ENCODE results near the gene CAMK1D.
"Not testable (repeated sequence)": the region's sequence is repeated elsewhere in the genome, so short reads cannot be mapped to it uniquely, and the experiment has no call there.

The CAMK1D gene

GRCh38 chr10:12743466-12743865, 394.1 kb downstream of the CAMK1D start:
- not testable (repeated sequence) for DNase-seq (ENCODE audit: low spot score); FAIRE-seq

- no peak for FAIRE-seq
- DNase-seq (ENCODE audit: low spot score) = no peak
Observed at GRCh38 chr10:12743941-12744340, 394.6 kb downstream of the CAMK1D start.

- FAIRE-seq (no peak), DNase-seq (ENCODE audit: low spot score) (no peak)
Observed at GRCh38 chr10:12748186-12748585, 398.8 kb downstream of the CAMK1D start.

GRCh38 chr10:12749760-12750478, 400.6 kb downstream of the CAMK1D start:
- DNase-seq (ENCODE audit: low spot score) (no peak), FAIRE-seq (no peak)

GRCh38 chr10:12750526-12751201, 401.3 kb downstream of the CAMK1D start:
- DNase-seq (ENCODE audit: low spot score) (peak; percentile 60), FAIRE-seq (no peak)

- no peak for DNase-seq (ENCODE audit: low spot score)
- FAIRE-seq = no peak
Observed at GRCh38 chr10:12755075-12755474, 405.7 kb downstream of the CAMK1D start.

- DNase-seq (ENCODE audit: low spot score) (no peak), FAIRE-seq (no peak)
Observed at GRCh38 chr10:12757351-12757750, 408.0 kb downstream of the CAMK1D start.

GRCh38 chr10:12758271-12758670, 408.9 kb downstream of the CAMK1D start:
- DNase-seq (ENCODE audit: low spot score) = no peak
- FAIRE-seq = no peak

GRCh38 chr10:12766223-12766622, 416.9 kb downstream of the CAMK1D start:
- DNase-seq (ENCODE audit: low spot score) (no peak), FAIRE-seq (no peak)

GRCh38 chr10:12768156-12769100, 419.1 kb downstream of the CAMK1D start:
- peak; percentile 71 for FAIRE-seq

GRCh38 chr10:12769323-12770044, 420.1 kb downstream of the CAMK1D start:
- FAIRE-seq = no peak

More at GRCh38 chr10:12768156-12769100, 419.1 kb downstream of the CAMK1D start:
- DNase-seq (ENCODE audit: low spot score) = peak; percentile 85

GRCh38 chr10:12771981-12772760, 422.8 kb downstream of the CAMK1D start:
- DNase-seq (ENCODE audit: low spot score) (no peak), FAIRE-seq (no peak)

More at GRCh38 chr10:12769323-12770044, 420.1 kb downstream of the CAMK1D start:
- no peak for DNase-seq (ENCODE audit: low spot score)

- DNase-seq (ENCODE audit: low spot score) (no peak), FAIRE-seq (no peak)
Observed at GRCh38 chr10:12772797-12773587, 423.6 kb downstream of the CAMK1D start.

GRCh38 chr10:12774204-12774894, 425.0 kb downstream of the CAMK1D start:
- FAIRE-seq = no peak
- DNase-seq (ENCODE audit: low spot score) = no peak

- DNase-seq (ENCODE audit: low spot score) (no peak), FAIRE-seq (no peak)
Observed at GRCh38 chr10:12777840-12778585, 428.7 kb downstream of the CAMK1D start.

GRCh38 chr10:12780634-12781601, 431.6 kb downstream of the CAMK1D start:
- DNase-seq (ENCODE audit: low spot score) (no peak), FAIRE-seq (no peak)

- no peak for DNase-seq (ENCODE audit: low spot score)
- no peak for FAIRE-seq
Observed at GRCh38 chr10:12781976-12782375, 432.6 kb downstream of the CAMK1D start.
